Thoracic aorta (tissue), 2 donors: ENCODE results near the gene VPS54. TPM values are rescaled to one million over a fixed set of nuclear protein-coding genes. Genes with fewer than 3 reads are reported as not detected.

Source experiments
- ATAC-seq: fragments of 150-250 bp; one replicate; pipeline ENCODE4 v1.8.0; 2017; ENCODE audit warnings: low read depth; ENCODE audit not compliant: insufficient number of reproducible peaks, low FRiP score
- DNase-seq: peaks from one replicate; pipeline ENCODE4 v3.0.0-alpha.2; 2020; ENCODE audit warnings: low spot score
- H3K27ac ChIP-seq, 2 donors: fragments of 200-600 bp; sonication (generic); 1 replicate in 1 of 2; 2 replicates in 1 of 2; pipeline ENCODE4 v1.5.1; 2016; ENCODE audit warnings: mild to moderate bottlenecking in 2 of 2, moderate library complexity in 2 of 2
- H3K27me3 ChIP-seq: fragments of 200-600 bp; sonication (generic); replicated peaks from 2 replicates; pipeline ENCODE4 v1.6.0; 2016; ENCODE audit warnings: mild to moderate bottlenecking; ENCODE audit not compliant: insufficient read depth
- H3K36me3 ChIP-seq: fragments of 200-600 bp; sonication (generic); one replicate; pipeline ENCODE4 v1.5.1; 2016
- H3K4me1 ChIP-seq, 2 donors: fragments of 200-600 bp; sonication (generic); 1 replicate in 1 of 2; 2 replicates in 1 of 2; pipeline versions ENCODE4 v1.5.1 to v1.6.0; 2016; ENCODE audit warnings: low read depth in 2 of 2, mild to moderate bottlenecking in 1 of 2; ENCODE audit not compliant: control insufficient read depth in 1 of 2
- H3K4me3 ChIP-seq: fragments of 200-600 bp; sonication (generic); 2 replicates; pipeline ENCODE4 v1.5.1; 2016; ENCODE audit warnings: mild to moderate bottlenecking
- H3K9me3 ChIP-seq: fragments of 200-600 bp; sonication (generic); 2 replicates; pipeline ENCODE4 v1.5.1; 2016
- CTCF ChIP-seq: fragments of 200-600 bp; sonication (generic); IDR thresholded peaks from one replicate; pipeline ENCODE4 v1.5.1; 2019; ENCODE audit warnings: antibody characterized with exemption
- total RNA-seq, 2 donors: library from RNA; depleted of rRNA; stranded (reverse); fragments of >200 nt; gene quantifications; one replicate each; pipeline versions ENCODE4 v1.1.0 to v1.2.3, GENCODE V29; 2016

Gene VPS54
- total RNA-seq, 2 donors from 2014 or later, result 20.0 to 22.1 TPM

GRCh38 chr2:63846487-63846886 lies 172.7 kb downstream of the VPS54 start:
- Histone ChIP-seq H3K27ac (no peak overlapping the region), H3K4me3 (no peak overlapping the region), H3K36me3 (no peaks in the 10 kb centered on the region), H3K27me3 (no peaks in the 10 kb centered on the region), H3K4me1 (peaks cover 52 to 70% of the 10 kb centered on the region in 2 donors), H3K9me3 (no peaks in the 10 kb centered on the region)
- ATAC-seq (no peak), DNase-seq (no peak)
- TF ChIP-seq CTCF, result no peak

DNA sequence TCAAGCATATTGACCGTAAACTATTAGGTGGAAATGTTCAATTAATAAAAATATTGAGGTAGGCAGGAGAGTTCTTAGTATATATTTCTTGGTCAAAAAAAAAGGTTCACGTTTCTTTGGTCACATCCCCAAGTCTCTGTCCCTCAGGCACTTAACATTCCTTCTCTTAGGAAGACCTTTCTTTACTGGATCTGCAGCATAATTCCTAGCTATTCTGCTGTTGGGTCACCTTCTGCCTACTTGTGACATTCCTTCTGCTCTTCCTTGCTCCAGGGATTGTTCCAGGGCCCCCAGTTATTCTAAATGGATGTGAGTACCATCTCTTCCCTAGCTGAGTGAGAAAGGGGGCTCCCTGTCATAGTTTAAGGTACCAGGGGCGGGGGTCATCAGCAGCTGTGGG lies 173.4 kb downstream of the VPS54 start:
- H3K27me3 ChIP-seq, result no peaks in the 10 kb centered on the region
- ATAC-seq (no peak), DNase-seq (no peak)
- TF ChIP-seq CTCF, result no peak
- no peaks in the 10 kb centered on the region for H3K36me3 ChIP-seq
- H3K27ac ChIP-seq, result peak overlapping the region in 1 of 2 donors; percentile 16
- H3K4me1 ChIP-seq, result peaks cover 52 to 64% of the 10 kb centered on the region in 2 donors
- no peak overlapping the region for H3K4me3 ChIP-seq
- no peaks in the 10 kb centered on the region for H3K9me3 ChIP-seq

DNA sequence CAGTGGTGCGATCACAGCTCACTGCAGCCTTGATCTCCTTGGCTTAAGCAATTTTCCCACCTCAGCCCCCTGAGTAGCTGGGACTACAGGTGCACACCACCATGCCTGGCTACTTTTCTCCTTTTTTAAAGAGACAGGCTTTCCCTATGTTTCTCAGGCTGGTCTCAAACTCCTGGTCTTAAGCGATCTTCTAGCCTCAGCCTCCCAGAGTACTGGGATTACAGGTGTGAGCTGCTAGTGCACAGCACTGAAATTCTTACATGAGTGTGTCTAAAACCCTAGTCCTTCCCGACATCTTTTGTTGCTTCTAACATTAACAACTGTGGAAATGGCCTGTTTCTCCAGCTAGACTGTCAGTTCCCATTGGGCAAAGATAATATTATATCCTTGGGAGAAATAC lies 174.6 kb downstream of the VPS54 start:
- Histone ChIP-seq H3K27me3 (no peaks in the 10 kb centered on the region), H3K4me1 (peaks cover 40 to 56% of the 10 kb centered on the region in 2 donors), H3K36me3 (no peaks in the 10 kb centered on the region), H3K4me3 (peak overlapping the region; percentile 89), H3K27ac (peak overlapping the region in 1 of 2 donors; percentile 15), H3K9me3 (no peaks in the 10 kb centered on the region)
- no peak for DNase-seq
- ATAC-seq, result no peak
- TF ChIP-seq CTCF, result no peak

GRCh38 chr2:63843791-63844190 lies 175.4 kb downstream of the VPS54 start:
- no peak for ATAC-seq
- no peak for DNase-seq
- Histone ChIP-seq H3K4me3 (peak overlapping the region; percentile 89), H3K9me3 (no peaks in the 10 kb centered on the region), H3K27me3 (no peaks in the 10 kb centered on the region), H3K36me3 (no peaks in the 10 kb centered on the region), H3K4me1 (peaks cover 34 to 57% of the 10 kb centered on the region in 2 donors), H3K27ac (peak overlapping the region in 1 of 2 donors; percentile 15)
- no peak for TF ChIP-seq CTCF

- ATAC-seq (no peak), DNase-seq (no peak)
- H3K9me3 ChIP-seq, result no peaks in the 10 kb centered on the region
- H3K36me3 ChIP-seq, result no peaks in the 10 kb centered on the region
- H3K4me1 ChIP-seq, result peaks cover 33 to 56% of the 10 kb centered on the region in 2 donors
- H3K27ac ChIP-seq, result peak overlapping the region in 1 of 2 donors; percentile 97
- H3K27me3 ChIP-seq, result no peaks in the 10 kb centered on the region
- no peak for TF ChIP-seq CTCF
- peak overlapping the region; percentile 89 for H3K4me3 ChIP-seq
Measured at GRCh38 chr2:63843093-63843492, 176.1 kb downstream of the VPS54 start.
